ENCODE measurements around the gene DNAH9. TPM values are rescaled to one million over a fixed set of nuclear protein-coding genes. Genes with fewer than 3 reads are reported as not detected.

DNAH9 gene, protein sequence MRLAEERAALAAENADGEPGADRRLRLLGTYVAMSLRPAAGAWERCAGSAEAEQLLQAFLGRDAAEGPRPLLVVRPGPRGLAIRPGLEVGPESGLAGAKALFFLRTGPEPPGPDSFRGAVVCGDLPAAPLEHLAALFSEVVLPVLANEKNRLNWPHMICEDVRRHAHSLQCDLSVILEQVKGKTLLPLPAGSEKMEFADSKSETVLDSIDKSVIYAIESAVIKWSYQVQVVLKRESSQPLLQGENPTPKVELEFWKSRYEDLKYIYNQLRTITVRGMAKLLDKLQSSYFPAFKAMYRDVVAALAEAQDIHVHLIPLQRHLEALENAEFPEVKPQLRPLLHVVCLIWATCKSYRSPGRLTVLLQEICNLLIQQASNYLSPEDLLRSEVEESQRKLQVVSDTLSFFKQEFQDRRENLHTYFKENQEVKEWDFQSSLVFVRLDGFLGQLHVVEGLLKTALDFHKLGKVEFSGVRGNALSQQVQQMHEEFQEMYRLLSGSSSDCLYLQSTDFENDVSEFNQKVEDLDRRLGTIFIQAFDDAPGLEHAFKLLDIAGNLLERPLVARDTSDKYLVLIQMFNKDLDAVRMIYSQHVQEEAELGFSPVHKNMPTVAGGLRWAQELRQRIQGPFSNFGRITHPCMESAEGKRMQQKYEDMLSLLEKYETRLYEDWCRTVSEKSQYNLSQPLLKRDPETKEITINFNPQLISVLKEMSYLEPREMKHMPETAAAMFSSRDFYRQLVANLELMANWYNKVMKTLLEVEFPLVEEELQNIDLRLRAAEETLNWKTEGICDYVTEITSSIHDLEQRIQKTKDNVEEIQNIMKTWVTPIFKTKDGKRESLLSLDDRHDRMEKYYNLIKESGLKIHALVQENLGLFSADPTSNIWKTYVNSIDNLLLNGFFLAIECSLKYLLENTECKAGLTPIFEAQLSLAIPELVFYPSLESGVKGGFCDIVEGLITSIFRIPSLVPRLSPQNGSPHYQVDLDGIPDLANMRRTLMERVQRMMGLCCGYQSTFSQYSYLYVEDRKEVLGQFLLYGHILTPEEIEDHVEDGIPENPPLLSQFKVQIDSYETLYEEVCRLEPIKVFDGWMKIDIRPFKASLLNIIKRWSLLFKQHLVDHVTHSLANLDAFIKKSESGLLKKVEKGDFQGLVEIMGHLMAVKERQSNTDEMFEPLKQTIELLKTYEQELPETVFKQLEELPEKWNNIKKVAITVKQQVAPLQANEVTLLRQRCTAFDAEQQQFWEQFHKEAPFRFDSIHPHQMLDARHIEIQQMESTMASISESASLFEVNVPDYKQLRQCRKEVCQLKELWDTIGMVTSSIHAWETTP (N-terminal part only)
- 1.9 TPM for total RNA-seq (ENCODE audit: insufficient read depth, low replicate concordance)

DNA sequence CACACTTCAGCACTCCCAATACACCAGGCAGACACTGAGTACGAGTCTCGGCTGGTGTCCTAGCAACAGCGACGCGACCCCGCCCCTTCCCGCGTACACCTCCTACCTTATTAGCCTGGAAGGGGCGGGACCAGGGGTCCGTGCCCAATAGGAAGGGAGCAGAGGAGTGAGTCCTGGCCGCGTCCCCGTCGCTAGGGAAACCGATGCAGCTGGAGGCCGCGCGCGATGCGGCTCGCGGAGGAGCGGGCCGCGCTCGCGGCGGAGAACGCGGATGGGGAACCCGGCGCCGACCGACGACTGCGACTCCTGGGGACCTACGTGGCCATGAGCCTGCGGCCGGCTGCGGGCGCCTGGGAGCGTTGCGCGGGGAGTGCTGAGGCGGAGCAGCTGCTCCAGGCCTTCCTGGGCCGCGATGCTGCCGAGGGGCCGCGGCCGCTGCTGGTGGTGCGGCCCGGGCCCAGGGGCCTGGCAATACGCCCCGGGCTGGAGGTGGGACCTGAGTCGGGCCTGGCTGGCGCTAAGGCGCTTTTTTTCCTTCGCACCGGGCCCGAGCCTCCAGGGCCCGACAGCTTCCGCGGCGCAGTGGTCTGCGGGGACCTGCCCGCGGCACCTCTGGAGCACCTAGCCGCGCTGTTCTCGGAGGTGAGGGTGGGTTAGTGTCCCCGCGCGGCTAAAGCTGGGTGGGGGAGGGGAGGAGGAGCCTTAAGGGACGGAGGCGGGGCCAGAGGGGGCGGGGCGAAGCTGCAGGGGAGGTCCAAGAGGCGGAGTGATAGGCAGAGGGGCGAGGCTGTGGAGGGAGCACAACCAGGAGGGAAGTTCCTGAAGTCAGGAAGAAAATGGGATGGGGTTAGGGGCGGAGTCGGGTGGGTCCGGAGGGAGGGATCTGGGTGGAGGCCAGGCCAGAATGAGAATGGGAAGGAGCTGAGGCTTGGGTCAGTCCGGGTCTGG lies at the start of gene DNAH9:
Gene DNAH9, plus strand, starts transcription at position 197 of the 948 bp plus-strand sequence. Its CDS starts 29 bp downstream, at position 226.
- DNase-seq (ENCODE audit: low spot score), result peak; percentile 98

DNA sequence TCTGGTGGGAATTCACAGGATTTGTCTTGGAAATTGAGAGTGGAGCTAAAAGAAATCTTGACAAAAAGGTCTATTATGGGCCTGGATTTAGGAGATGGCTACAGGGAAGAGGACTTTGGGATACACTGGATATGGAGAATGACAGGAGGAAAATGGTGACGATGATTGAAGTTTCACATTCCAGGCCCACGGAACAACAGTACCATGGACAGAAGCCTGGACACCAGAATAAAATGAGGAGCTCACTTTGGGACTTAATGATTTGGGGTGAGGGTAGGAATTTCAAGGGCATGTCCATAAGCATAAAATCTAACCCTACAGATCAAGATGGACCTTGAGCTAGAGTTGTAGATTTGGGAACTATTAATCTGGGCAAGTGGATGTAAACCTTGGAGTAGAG lies 47.8 kb upstream of the DNAH9 start:
- DNase-seq (ENCODE audit: low spot score), result no peak

DNA sequence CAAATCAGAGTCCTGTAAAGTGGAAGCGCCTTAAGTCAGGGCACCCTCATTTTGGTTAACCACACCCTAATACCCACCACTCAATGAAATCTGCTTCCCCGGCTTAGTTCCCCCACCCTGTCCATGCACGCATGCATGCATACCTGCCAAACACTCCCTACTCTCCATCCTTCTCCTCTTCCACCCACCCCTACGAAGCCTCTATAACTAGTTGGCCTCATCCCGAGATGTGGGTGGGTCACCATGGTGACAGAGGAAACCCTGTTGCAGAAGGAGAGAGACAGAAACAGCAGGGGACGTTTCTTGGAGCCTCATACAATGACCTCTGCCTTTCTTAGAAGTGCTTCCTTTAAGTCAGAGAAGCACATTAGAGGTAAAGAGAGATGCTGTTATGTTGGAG lies 46.8 kb upstream of the DNAH9 start:
- no peak for DNase-seq (ENCODE audit: low spot score)

DNA sequence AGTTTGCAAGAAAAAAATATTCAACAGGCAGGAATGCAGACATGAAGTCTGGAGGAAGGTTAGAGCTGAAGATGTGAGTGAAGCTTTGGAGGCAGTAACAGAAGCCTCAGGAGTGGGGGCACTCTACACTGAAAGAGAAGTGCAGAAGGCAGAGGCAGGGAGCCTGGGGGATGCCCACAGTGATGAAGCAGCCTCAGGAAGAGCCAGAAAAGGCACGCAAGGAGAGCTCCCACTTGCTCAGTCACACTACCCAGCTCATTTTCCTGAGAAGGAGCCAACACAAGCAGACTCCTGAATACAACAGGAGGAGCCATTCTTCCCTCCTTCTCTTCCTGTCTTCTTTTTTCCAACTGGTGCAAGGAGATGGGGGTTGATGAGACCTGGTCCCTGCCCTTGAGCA lies 45.1 kb upstream of the DNAH9 start:
- no peak for DNase-seq (ENCODE audit: low spot score)

DNA sequence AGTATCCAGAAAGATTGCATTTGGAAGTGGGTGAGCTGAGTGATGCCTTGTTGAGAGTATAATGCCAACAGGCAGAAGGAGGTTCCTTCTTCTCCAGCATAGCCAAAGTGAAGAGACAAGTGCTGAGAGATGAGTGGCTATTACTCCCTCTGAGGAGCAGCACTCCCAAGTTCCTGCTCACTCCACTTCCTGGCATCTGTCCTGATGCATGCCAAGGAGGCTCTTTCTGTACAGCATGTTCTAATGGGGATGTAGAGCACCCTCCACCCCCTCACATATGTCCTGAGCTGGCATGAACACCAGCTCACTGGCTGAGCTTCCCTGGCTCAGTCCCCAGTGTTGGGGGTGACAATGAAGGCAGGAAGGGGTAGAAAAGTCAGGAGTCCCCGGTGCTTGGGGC lies 44.2 kb upstream of the DNAH9 start:
- DNase-seq (ENCODE audit: low spot score), result no peak

DNA sequence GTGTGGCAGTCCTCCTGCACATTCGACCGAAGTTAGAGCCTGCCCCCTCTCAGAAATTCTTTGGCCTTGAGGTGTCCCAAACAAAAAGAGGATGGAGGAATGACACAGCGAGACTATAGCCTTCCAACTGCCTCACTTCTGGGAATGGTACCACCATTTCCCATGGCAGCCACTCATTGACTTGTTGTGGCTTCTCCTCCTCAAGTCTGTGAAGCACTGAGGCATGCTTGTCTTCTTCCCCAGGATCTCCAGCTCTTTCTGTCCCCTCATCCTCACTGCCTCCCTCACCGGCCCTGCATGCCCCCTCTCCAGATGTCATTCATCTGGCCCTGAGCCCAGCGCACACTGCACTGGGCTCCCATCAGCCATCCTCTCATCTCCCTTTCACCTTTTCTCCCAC lies 43.7 kb upstream of the DNAH9 start:
- DNase-seq (ENCODE audit: low spot score), result no peak

DNA sequence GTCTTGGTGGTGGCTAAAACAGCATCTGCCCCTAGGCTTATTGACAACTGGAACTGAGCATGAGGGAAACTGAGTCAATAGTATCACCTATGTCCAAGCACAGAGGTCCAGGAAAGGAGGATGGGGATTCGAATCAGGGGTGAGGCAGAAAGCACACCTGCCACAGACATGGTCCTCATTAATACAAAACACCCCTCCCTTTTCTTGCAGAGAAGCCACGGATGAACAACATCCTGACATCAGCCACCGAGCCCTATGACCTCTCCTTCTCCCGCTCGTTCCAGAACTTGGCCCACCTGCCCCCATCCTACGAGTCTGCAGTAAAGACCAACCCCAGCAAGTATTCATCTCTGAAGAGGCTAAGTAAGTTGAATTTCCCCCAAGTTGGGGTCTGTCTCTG lies 42.7 kb upstream of the DNAH9 start:
- no peak for DNase-seq (ENCODE audit: low spot score)

DNA sequence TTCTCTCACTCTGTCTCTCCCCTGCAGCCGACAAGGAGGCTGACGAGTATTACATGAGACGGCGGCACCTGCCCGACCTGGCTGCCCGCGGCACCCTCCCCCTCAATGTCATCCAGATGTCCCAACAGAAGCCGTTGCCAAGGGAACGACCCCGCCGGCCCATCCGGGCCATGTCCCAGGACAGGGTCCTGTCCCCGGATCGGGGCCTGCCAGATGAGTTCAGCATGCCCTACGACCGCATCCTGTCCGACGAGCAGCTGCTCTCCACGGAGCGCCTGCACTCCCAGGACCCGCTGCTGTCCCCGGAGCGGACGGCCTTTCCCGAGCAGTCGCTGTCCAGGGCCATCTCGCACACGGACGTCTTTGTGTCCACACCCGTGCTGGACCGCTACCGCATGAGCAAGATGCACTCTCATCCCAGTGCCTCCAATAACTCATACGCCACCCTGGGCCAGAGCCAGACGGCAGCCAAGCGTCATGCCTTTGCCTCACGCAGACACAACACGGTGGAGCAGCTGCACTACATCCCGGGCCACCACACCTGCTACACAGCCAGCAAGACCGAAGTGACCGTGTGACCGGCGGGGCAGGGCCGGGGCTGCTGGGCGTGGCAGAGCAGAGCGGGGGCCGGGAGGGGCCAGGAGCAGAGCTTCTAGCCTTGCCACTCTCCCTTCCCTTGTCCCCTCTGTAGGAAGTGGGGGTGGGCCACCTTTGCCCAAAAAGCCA lies 40.4 kb upstream of the DNAH9 start:
- no peak for DNase-seq (ENCODE audit: low spot score)

DNA sequence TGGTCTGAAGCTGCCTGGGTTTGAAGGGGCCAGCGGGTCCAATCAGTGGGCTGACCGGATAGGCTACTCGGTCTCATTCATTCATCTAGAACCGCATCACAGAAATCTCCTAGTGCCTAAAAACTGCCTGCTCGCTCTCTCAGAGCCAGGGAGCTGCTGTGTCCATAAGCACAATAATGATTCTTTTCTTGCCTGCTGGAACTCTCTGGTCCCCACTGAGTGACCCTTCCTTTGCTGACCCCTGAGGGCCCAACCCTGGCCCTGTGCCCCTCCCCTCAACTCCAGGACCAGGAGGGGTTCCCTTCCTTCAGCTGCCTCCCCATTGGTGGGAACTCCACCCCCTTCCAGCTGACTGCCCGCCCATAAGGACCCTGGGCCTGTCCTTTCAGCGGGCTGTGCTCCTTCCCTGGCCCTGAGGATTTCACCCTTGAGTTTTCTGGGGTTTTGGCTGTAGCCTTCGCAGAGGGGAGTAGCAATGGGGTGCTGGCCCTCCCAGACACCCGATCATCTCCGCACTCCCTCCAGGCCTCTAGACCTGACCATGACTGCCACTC lies 39.5 kb upstream of the DNAH9 start:
- no peak for DNase-seq (ENCODE audit: low spot score)

DNA sequence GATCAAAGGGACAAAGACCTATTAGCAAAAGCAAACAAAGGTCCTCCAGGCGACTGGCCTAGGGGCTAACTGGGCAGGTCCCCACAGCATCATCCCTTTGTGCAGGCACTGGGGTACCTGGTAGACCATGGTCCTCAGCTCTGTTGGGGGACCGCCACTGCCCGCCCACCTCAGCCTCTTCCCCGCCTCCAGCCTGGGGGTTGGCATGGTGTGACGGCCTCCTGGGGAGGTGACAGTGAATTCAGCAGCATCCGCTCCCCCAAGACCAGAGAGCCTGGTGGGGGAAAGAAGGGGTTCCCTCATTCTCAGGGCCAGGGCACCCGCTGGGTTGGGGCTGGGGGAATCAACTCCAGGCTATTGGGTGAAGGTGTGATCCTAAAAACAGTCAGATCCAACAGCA lies 38.7 kb upstream of the DNAH9 start:
- no peak for DNase-seq (ENCODE audit: low spot score)

DNA sequence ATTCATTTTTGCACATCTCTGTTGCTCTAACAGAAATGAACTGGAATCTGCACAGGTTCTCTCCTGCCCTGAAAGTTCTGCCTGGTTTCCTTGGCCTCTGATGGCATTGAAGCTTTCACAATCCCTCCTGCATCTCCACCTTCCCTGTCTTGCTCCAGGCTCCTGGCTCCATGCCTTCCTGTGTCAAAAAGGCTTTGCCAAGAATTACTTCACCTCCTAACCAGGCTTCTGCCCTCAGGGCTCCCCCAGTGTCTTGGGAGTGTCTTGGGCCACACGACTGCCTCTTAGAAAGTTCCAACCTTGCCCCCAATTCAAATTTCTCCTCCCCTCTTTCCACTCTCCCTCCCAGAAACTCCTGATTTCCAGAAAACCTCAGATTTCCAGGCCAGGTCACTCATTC lies 37.0 kb upstream of the DNAH9 start:
- DNase-seq (ENCODE audit: low spot score), result no peak

DNA sequence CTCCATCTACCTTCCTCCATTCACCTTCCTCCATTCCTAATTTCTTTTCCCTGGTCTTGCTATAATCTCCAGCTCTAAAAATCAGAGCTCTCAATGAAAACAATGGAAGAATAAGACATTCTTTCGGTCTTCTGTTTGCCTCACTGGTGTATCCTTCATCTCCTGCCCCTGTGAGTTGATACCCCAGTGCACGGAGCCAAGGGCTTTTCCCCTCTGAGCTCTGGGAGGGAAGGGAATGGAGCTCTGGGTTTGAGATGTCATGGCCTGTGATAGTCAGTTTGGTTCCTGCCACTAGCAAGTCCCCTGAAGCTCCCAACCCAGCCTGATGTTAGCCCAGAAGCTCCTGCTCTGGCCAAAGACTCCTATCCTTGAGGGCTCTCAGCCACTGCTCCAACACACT lies 36.6 kb upstream of the DNAH9 start:
- DNase-seq (ENCODE audit: low spot score), result no peak

DNA sequence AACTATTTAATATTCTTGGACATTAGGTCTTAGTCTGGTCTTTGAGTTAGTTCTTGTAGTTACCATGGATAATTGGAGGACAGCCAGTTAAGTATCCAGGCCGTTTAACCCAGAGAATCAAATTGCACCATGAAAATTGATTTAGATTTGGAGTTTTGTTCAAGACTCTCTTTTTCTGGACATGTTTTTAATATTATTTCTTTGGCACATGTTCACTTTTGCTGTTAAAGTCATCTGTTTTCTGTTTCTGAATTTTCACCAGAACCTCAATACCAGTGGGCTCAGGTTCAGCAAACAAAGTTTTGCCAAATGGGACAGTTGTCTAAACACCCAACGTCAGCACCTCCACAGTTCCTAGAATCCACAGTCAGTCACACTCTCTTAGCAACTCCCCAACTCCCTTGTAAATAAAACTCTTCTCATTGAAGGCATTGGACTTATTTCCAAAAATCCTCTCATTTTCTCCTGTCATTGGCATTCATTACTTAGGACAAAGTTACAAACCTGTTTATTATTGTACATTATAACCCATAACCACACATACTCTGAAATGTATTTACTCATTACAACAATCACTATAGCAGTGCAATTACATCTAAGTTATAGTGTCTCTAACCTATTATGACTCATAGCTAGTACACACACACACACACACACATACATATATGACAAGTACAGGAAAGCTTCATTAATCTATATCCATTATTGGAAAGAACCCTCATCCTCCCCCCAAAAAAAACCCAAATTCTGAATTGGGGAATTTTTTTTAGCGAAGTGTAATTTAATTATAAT lies 33.5 kb upstream of the DNAH9 start:
- no peak for DNase-seq (ENCODE audit: low spot score)

DNA sequence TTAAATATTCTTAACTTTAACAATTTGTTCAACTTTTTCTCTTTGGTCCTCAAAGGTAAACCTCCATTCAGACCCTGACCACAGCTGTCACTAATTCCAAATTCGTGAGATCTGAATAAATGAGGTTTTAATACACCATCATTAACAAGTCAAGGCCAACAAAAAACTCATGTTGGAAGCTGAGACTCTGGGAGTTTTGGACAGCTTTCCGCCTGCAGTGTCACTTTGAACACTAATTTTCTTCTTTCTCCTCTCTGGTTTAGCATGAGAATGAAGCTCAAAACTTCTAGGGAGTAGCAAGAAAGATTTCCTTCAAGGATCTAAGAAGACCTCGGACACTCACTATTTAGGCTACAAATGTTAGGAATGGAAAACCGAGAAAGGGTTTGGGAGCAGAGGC lies 32.7 kb upstream of the DNAH9 start:
- no peak for DNase-seq (ENCODE audit: low spot score)

DNA sequence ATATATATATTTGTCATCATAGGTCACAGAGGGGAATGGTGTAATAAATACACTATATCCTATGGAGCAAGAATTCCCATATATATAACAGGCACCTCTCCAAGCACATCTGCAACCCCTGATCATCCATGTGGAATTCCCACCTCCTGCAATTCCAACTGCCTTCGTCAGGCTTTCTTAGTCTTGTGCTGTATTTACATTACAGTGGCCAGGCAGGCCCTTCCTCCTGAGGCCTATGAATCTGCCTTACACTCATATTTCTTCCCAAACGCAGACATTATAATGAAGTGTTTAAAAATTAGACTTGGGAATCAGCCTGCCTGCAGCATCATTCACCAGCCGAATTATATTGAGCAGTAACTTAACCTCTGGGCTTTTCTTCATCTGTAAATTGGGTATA lies 19.3 kb upstream of the DNAH9 start:
- DNase-seq (ENCODE audit: low spot score), result no peak

DNA sequence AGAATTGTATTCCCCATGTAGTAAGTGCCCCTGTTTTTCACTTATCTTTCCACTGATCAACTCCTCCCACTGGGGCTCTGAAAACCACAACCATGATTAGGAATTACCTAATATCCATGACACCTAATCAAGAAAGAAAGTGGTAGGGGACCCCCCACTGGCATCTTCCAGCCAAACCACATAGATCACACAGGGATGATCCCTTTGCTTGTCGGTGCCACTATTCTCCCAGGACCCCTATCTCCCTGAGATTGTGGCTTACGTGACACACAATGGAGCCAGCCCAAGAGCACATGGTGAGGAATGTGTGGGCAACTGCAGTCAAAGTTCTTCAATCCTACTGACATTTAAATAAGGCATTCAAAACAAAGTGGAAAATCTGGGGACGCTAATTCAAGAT lies 17.6 kb upstream of the DNAH9 start:
- no peak for DNase-seq (ENCODE audit: low spot score)

DNA sequence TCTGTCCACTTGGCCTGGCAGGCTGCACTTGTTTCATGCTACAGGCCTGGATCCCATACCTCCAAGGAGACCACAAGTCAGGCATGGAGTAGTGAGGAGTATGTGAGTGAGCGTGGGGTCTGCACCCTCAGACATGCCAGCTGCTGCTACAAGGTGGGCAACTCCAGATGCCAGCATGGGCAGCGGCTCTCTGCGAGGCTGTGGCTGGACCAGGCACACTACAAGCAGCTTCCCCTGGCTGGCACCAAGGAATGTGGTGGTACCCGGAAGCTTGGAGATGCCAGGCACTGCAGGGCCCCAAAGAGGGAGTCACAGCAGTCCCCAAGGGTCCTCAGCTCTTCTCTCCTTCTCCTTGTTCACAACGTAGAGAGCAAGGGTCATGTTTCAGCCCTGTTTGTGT lies 16.1 kb upstream of the DNAH9 start:
- DNase-seq (ENCODE audit: low spot score), result no peak

DNA sequence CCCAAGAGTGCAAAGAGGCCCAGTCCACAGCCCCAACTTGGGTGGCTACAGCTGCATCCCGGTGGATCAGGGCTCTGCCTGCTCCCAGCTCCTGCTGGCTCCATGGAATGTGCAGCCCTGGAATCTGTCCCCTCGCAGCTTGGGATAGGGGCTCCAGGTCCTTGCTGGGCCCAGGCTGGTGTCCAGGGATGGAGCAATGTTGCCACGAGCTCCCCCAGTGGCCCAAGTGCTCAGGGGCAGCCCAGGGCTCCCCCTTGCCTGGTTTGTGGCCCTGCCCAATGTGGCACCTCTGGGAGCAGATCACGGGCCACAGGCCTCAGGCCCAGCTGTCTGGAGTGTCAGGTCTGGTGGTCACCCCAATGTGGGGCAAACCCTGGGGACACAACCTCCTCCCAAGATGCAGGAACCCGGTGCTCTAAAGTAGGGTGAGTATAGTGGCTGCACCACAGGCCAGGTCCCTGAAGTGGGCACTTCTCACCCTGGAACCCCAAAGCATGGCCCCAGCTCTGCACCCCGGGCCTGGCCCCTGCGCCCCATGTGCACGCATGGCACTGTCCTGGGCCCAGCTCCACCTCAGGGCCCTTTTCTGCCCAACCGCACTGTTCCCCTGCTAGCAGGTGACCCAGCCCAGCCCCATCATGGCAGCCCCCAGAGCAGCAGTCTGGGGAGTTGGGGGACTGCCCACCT lies 14.8 kb upstream of the DNAH9 start:
- no peak for DNase-seq (ENCODE audit: low spot score)

All from umbilical cord (tissue), 2 donors.